Caki2 (cell line): ENCODE results near the gene KCNQ1OT1. TPM values are rescaled to one million over a fixed set of nuclear protein-coding genes. Genes with fewer than 3 reads are reported as not detected.

Experiments
- DNase-seq: peaks from one replicate; pipeline ENCODE4 v3.0.0-alpha.2; 2015; ENCODE audit warnings: low read depth
- in situ Hi-C: cut with HindIII; loops from 2 replicates; pipeline ENCODE4 v1.10.0; 2016; ENCODE audit warnings: low sequenced_read_pairs, low pct_unique_long_range_greater_than_20kb, mixed read lengths
- total RNA-seq: library from RNA; depleted of rRNA; stranded (reverse); fragments of >200 nt; shearing (Covaris generic); gene quantifications from 2 replicates; pipeline ENCODE4 v1.2.3, GENCODE V29; 2014; ENCODE audit warnings: low replicate concordance

The KCNQ1OT1 gene
- total RNA-seq, 1 experiment from 2014 or later = not detected

DNA sequence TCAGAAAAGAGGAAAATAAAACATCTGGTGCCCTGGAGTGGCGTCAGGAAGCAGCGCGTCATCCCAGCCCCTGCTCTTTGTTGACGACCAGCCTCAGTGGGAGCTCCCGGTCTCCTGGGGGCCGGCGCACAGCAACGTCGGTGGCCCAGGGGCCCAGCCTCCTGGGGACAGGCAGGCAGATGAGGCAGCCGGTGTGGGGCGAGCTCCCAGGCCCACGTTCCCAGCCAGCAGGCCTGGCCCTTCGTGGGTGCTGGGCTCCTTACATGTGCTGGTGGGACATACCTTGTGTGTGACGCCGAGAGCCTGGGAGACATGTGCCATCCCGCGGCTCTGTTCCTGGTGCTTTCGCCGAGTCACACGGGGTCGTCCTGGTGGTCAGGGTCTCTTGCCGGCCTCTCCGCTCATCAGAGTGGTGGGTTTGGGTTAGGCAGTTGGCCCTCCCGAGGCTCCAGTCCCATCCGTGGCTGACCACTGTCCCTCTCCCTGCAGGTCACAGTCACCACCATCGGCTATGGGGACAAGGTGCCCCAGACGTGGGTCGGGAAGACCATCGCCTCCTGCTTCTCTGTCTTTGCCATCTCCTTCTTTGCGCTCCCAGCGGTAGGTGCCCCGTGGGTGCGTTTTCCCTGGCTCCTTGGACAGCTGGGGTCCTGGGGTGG lies 116.7 kb downstream of the KCNQ1OT1 start:
- DNase-seq = no peak
- in situ Hi-C loops = no loop called here

DNA sequence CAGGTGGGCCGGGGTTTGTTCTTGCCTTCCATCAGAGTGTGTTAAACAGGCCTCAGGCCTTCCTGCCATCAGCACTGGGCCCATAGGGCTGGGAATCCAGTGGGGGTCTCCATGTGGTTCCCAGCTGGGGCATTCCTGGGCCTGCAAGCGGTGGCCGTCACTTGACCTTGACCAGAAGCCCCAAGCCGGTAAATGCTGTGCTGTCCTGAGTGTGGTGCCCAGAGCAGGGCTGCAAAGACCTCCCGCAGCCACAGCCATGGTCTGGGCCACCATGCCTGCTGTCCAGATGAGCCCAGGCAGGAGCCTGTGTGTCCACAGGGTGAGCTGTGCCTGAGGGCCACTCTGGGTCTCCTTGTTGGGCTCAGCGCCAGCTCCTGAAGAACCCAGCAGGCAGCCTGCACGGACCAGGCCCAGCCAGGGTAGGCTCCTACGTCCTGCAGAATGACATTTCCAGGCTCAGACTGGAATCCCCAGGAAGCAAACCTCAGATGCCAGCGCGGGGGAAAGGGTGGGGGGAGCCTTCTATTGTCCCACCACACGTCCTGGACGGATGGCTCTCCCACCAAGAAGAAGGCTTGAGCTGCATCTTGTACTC lies 117.3 kb downstream of the KCNQ1OT1 start:
- in situ Hi-C loops = no loop called here
- no peak for DNase-seq

DNA sequence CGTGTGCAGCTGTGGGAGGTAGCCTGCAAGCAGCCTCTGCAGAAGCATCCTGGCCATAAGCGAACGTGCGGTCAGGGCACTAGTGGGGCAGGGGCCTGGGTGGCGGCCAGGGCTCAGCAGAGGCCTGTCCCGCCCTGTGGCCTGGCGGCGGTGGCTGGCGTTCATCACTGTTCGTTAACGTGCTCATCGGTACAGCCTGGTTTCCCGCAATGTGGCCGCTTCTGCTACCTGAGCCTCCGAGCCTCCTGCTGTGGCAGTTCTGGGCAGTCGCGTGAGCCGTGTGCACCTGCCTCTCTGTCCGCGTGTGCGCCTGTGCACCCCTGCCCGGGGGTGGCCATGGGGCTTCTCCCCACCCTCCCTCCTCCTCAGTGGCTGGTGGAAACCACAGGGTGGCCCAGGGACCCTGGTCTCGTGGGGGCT lies 117.9 kb downstream of the KCNQ1OT1 start:
- no peak for DNase-seq
- in situ Hi-C loops = no loop called here

DNA sequence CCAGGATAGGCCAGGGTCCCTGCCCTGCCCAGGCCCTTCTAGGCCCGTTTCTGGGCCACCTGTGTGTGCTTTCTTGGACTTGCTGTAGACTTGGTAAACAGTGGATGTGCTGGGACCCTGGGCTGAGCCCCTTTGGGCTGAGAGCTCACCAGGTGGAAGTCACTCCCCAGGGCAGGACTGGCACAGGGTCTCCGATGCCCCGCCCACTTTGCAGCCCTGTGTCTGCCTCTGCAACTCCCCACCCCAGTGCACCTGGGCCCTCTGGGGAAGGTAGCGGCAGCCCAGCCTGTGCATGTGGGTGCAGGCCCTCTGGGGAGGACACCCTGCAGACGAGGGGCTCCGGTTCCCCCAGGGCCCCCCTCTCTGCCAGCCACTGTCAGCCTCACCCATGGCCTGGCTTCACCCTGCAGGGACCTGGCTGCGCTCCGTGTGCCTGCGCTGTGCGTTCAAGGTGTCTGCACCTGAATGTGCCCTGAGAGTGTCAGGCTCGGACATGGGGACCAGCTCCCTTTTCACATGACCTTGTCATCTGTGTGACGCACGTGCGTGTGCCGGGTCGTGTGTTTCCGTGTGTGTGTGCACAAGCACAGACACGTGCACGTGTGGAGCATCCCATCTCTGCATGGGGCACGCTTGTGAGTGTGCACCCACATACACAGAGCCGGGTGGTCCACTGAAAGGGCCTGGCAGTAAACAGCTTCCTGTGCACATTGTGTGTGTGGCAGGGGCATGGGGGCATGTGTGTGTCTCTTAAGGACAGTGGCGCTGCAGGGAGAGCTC lies 118.5 kb downstream of the KCNQ1OT1 start:
- no peak for DNase-seq
- in situ Hi-C loops = no loop called here

DNA sequence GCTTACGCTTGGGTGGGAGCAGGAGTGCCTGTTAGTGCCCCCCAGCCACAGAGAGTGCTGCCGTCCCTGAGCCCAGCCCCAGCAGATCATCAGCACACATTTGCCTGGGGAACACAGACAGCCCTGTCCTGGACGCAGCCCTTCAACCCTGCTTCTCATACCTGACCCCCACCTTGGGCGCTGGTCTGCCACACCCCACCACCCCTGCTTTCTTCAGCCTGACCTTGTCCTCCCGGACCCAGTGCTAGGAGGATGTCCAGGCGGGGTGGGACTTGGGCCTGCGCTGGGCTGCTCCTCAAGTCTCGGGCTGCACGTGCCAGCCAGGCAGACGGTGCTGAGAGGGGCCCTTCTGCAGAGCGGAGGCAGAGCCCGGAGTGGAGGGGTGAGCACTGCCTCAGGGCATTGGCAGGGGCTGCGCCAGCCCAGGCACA lies 119.2 kb downstream of the KCNQ1OT1 start:
- in situ Hi-C loops = no loop called here
- DNase-seq = no peak

DNA sequence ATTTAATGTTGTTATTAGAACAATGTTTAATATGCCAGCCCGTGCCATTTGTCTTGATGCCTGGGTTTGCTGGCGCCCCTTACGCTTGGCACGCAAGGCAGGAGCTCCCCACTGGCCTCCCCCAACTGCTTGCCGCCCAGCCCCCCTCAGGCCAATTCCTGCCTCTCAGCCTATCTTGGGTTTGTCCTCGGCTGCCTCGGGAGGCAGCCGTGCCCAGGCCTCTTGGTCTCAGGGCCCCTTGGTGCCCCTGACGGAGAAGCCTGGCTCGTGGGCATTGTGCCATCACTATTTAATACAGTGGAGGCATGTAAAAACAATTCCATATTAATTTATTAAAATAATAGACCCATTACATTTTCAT lies 119.8 kb downstream of the KCNQ1OT1 start:
- in situ Hi-C loops = no loop called here
- no peak for DNase-seq

DNA sequence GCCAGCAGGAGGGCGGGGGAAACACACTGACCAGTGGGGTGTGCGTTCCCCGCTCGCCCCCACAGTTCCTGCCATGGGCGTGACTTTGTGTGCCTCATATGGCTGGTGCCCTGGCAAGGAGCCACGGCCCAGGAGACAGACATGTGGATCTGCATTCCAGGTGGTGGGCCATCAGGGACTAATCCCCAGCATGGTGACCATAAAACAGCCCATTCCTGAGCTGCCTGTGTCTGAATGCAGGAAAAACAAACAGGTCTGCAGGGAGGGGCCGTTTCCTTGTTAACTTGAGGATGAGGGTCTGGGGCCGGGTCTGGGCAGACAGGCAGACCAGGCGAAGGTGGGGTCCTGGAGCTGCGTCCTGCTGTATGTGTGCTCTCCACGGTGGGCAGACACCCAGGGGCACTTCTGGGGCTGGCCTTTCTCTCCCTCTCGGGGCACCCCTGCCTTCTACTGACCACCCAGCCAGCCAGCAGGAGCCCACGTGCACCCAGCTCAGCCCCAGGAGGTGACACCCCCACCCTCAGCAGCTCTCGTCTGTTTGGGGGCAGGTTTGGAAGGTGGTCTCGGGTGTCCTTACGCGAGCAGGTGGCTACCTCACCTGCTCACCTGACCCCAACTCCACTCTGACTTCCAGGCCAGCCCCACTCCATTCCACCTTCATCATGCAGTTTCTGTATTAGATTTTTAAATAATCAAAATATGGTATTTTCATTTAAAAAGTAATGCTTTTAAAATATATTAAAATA lies 120.3 kb downstream of the KCNQ1OT1 start:
- in situ Hi-C loops = no loop called here
- no peak for DNase-seq

DNA sequence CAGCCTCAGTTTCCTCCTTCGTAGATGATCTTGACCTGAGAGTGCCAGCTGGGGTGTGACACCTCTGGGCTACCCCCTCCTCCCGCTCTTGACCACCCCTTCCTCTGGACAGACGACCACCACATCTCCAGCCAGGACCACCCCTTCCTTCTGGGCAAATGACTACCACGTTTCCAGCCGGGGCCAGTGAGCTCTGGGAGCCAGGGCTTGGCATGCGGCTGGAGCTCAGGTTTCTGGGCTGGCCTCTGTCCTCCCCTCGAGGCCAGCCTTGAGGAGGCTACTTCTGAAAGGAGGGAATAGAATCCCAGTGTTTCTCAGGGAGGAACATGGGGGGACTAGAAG lies 120.9 kb downstream of the KCNQ1OT1 start:
- DNase-seq = no peak
- in situ Hi-C loops = no loop called here

DNA sequence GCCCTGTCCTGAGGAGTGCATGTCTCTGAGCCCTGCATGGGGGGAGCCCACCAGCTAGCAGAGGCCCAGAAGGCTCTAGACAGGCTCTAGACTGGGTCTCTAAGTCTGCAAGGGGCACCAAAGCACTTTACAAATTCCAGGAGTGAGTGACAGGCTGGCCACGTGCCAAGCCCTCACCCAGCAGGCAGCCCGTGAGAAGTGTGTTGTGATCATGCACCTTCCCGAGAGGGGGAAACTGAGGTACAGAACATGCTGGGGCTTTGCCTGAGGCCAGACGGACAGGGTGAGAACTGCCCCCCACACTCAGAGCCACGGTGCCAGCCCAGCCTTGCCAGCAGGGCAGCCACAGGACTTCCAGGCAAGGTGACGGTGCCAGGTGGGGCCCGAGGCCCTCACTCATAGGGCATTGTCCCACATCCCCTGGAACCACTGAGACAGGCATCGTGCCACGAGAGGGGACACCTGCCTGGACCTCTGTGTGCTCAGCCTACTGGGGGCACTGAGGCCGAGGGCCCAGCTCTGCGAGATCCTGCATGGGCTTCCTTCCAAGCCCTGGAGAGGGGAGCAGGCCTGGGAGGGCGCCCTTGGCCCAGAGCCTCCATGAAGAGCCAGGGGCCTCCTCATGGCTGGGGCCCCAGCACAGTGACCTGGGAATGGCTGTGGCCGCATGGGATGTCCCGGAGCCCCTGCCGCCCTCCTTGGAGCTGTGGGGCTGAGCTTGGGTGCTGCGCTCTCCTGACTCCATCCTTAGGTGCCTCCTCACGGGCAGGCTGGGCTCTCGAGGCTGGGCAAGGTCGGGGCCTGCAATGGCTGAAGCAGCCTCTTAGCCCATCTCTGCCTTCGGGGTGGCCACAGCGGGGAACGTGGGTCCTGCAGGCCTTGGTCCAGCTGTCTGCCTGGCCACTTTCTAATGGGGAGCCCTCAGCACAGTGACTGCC lies 121.5 kb downstream of the KCNQ1OT1 start:
- in situ Hi-C loops = no loop called here
- DNase-seq = no peak

DNA sequence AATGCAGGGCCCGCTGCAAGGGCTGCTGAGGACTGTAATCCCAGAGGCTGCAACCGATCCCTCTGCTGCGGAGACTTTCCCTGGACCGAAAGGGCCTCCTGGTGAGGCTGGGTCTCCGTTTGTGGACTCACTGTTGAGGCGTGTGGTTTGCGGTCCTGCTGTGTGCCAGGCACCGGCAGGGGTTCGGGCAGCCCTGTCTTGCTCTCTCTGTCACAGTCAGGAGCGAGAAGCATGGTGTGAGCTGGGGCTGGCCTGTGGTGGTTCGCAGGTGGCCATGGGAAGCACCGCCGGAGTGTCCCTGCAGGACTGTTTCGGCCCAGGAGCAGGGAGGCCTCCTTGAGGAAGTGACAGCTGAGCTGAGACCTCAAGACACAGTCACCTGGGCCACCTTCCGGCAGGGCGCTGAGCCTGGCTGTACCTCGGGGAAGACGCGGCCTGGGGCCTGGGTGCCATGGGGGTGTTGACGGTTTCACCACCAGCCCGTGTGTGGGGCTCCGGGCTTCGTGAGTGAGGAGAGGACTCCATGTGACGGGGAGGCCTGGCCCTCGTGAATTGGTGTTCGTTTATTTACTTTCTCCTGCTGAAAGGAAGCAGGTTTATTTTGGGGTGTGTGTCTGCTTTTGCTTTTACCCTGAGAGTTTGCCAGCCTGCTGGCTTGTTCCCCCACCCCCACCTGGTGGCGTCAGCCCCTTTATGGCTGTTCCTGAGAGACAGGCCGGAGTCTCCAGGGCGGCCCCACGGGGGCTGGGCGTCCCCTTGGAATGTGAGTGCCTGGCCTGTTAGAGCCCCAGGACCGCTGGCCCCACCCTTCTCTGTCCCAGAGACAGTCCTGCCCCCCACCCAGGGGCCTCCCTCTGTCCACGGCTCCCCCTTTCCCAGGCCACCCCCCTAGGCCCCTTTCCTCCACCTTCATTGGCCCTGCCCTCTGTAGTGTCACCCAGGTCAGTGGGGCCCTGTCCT lies 122.5 kb downstream of the KCNQ1OT1 start:
- in situ Hi-C loops = no loop called here
- DNase-seq = no peak

DNA sequence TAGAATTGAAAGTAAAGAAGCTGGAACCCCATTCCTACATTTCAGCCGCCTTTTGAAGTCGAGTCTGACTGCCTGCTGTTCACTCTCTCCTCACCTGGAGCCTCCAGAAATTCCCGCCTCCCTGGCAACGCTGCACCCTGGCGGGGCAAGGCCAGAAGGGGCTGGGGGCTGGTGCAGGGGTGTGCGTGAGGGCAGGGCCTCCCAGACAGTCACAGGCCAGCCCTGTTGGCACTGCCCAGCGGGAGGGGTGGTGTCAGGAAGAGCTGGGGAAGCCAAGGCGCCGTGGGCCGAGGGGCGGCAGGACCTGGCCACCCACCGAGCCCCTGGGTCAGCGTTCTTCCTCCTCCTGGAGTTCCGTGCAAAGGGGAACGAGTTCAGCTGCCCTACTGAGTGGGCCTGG lies 123.2 kb downstream of the KCNQ1OT1 start:
- DNase-seq = no peak
- in situ Hi-C loops = no loop called here

DNA sequence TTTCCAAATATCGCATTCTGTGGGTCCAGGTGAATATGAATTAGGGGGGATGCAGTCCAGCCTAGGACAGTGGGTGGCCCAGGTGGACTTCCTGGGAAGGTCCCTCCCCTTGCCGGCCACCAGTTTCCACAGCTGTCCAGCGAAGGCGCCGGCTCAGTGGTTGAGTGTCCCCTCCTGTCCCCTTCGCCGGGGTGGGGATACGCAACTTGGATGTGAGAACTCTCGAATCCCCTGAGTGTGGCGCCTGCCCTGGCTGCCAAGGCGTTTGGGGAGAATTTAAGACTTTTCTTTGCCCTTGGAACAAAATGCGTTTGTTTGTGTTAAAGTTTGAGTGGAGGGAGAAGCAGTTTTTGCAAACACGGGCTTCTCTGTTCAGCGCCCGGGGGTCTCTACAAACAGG lies 123.7 kb downstream of the KCNQ1OT1 start:
- in situ Hi-C loops = no loop called here
- no peak for DNase-seq

DNA sequence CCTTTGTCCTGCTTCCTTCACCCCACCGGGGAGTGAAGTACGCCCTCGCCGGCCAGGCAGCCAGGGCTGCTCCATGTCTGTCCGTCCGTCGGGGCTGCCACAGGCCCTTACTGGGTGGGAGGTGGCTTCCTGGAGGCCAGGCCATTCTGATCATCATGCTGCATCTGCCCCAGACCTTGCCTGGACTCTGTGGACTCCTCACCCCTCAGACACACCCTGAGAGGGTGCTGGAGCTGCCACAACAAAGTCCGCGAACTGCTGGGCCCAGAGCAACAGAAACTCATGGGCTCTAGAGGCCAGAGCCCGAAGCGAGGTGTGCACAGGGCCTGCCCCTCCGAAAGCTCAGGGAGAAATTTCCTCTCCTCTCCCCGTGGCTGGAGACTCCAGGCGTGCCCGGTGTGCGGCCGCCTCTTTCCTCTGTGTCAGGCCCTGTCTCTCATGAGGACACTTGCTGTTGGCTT lies 124.2 kb downstream of the KCNQ1OT1 start:
- no peak for DNase-seq
- in situ Hi-C loops = no loop called here

DNA sequence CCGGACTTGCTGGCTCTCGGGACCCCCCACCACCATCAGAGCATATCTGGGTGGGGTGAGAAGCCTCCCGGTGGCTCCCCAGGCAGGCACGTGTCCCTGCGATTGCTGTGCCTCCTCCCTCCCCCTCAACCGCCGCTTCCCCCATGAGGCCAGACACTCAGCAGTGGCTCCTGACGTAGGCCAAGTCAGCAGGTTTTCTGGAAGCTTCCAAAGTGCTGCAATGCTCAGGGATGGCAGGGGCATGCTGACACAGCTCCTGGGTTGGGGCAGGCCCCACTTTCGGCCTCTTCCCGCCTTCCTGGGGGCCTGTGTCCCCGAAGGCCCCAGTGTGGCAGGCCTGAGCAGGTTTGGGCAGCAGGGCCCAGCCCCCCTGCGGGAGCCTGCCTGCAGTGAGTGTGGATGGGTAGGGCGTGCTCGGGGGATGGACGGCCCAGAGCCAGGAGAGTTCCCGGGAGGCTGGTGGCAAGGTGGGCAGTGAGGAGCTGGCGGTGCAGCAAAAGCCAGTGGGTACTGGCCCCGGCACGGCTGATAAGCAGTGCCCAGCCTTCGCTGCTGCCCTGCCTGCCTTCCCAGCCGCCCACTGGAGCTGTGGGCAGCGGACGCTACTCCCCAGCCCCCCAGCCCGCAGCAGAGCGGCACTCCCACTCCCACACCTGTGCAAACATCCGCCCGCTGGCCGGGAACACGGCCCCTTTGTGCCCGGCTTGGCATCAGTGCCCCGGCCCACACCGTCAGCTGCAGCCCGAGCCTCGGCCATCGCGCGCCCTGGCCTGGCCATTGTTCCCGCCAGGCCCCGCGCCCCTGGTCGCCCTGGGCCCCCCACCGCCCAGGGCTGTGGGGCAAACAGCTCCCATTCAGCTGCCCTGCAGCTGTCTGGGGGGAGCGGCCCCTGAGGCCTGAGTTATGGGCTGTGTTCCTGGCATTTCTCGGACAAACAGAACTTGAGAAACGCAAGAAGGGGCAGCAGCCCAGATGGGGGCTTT lies 125.0 kb downstream of the KCNQ1OT1 start:
- in situ Hi-C loops = no loop called here
- no peak for DNase-seq

DNA sequence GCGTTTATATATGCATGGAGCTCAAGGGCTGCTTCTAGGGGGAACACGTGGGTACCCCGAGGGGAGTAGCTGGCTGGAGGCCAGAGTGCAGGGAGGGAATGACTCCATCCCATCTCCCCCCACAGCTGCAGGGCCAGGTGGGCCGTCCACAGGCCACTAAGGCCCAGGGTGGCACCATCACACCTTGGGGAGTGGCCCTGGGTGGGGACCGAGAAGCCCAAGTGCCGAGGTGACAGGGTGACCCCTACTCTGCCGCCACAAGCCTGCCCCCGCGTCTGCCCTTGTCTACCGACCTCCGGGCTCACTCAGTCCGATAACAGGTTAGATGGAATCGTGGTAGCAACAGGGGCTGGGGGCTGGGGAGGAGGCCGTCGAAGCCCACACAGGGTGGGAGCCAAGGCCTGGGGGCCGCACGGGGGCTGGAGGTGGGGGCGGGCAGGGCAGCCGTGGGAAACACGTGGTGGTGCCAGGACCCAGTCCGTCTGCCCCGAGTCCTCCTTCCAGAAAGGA lies 125.7 kb downstream of the KCNQ1OT1 start:
- in situ Hi-C loops = no loop called here

More for the DNA sequence above, 125.7 kb downstream of the KCNQ1OT1 start:
- no peak for DNase-seq
